Stimulated activated CD4-positive, alpha-beta T cell treated with anti-CD3 and anti-CD28 coated beads, Interleukin-12 subunit alpha, Interleukin-12 subunit beta, amount 100 ng/mL, for 48 hours (primary cell): ENCODE data around the gene PROSER1.
"Not testable (repeated sequence)": the region's sequence is repeated elsewhere in the genome, so short reads cannot be mapped to it uniquely, and the experiment has no call there.

Source experiments
- DNase-seq, 3 donors: peaks; one replicate each; pipeline ENCODE4 v3.0.0-alpha.2; 2020; ENCODE audit warnings: low read depth in 2 of 3, low spot score in 1 of 3

The PROSER1 gene

DNA sequence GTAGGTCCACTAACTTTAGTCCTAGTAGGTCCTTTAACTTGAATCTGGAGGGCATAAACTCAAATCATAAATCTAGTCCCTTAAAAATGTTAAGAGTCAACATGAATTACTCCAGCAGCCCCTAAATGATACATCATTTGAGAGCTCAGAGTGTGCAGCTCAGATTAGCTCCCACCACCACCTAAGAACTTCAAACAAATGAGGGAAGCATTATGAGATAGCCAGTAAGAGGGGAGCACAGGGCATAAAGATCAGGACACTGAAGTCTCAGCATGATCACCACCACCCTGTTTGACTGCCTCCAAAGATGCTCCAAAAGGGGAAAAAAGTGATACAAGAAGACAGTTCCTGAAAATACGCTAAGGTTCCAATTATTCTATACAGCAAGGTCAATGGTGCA lies 5.7 kb downstream of the PROSER1 start:
- DNase-seq, result no peak

DNA sequence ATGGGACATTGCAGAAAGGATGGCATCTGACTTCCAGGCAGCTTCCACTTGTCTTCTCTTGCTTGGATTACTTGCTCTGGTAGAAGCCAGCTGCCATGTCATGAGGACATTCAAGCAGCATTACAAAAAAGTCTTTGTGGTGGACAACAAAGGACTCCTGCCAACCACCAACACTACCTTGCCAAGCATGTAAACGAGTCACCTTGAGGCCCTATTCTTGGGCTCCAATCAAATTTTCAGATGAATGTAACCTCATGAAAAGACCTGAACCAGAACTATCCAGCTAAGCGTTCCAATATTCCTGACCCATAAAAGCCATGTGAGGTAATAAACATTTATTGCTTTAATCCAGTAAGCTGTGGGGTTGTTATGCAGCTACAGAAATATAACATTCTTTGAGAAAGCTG lies 12.5 kb downstream of the PROSER1 start:
- no peak for DNase-seq

DNA sequence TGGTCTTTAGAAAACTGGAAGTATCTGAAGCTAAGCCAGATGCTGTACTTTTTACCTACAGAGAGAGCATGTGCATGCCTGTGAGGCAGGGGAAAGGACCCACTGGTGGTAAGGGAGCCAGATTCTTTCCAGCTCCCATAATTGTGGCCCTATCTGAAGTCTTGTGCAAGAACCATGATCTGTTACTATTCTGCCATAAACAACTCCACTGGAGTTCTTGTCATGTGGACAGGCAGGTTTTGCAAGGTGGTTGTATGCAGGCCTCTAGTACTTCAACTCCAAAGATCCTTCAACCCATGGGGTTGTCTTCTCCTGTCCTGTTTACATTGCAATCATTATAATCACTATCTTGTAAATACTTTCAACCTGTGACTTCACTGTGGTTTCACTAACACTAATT lies 14.1 kb downstream of the PROSER1 start:
- DNase-seq, result no peak

DNA sequence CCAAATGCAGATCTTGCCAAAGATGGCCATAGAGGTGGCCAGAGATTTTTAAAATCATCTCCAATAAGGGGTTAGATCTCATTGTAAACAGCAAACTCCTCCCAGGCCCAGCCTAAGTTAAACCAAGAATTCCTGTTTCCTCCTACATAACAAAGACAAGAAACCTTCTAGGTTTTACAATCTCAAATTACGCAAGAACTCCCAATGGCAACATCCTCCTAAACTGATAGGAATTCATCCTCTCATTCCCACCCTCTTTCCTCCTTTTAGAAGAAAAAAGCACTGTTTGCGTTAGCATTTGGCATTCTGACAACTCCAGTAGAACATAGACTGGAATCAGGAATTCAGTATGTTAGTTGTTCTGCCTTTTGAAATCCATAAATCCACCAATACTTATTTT lies 14.6 kb downstream of the PROSER1 start:
- DNase-seq, result no peak

DNA sequence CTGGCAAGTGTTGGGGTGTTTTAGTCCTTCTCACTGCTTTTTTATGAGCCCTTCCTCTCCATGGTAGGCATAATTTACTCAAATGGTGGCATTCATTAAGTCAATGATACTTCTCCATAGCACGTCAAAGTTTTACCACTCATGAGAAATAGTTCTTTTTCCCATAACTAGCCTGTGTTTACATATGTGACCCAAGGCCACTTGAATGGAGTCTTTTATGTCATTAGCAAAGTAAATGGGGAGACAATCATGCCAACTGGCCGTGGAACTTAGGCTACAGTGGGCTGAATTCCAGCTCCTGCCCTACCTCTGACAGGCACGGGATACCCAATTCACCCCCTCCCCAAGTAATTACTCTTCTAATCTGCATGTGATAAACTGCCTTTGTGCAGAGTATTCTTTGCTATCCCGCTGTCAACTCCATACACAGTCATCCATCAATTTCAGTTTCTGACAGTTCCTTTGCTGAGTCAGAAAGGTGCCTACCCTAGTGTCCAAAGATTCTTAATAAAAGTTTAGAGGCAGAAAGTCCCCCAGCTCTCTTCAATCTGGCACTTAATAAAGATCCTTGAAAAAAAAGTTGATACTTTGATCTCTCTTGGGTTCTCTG lies 16.9 kb downstream of the PROSER1 start:
- no peak for DNase-seq

DNA sequence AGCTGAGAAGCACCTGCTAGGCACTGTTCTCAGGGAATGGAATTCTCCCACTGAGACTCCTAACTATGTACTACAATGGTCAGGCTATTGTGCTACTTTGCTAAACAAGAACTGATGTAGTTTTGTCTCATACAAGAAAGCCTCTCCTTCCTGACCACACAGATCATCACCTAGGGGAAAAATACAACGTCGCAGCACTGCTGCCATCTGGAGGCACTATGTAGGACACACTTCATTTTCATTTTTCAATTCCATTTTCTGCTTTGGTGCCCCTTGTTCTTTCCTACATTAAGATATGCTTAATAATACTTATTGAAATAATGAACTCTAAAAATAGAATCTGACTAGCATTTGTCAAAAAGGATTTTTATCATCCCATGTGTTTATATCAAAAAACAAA lies 21.1 kb downstream of the PROSER1 start:
- DNase-seq, result no peak

DNA sequence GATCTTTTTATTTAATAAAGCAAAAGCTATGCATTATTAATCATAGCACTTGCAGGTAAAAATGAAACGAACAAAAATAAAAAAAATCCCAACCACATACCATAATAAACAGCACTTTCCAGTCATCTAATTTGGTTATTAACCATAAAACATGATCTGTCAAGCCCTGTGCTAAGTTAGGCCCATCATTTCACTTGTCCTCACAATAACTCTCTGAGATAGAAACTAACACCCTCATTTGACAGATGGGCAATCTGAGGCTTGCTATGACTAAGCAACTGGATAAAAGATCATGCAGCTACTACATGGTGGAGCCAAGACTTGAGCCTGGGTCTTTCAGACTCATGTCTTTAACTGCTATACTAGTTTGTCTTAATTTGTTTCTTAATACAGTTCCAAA lies 21.8 kb downstream of the PROSER1 start:
- no peak for DNase-seq

DNA sequence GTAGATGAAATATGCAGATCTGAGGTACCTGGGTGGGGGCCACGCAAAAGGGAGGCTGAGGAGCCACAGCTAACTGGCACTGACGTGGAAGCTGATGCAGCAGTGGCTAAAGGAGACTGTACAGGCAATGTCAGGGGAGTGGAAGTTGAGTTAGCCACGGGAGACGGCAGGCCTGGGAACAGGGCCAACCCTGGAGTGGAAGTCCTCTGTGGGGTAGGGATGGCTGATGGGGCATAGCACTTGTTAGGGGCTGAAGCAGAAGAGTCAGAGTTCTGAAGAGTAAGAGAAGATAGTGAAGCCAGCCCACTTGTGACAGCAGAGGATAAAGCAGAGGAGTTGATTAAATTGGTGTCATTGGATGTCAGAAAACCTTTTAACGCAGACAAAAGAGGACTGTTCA lies 24.4 kb downstream of the PROSER1 start:
- DNase-seq, result no peak

DNA sequence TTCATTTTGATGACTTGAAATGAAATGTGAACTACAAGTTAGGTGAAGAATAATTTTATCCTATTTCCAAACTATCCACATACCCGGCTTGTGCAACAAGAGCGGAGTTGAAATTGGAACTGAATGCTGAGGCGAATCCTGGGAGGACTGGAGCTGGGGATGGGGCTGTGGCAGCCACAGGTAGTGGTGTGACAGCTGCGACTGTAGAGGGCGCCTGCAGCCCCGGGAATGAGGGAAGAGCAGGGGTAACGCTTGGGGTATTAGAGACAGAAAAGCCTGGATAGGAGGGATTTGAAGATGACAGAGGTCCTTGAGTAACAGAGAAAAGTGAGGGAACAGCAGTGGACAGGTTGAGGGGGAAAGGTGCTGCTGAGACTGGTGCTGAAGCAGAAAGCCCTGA lies 25.3 kb downstream of the PROSER1 start:
- DNase-seq, result no peak

DNA sequence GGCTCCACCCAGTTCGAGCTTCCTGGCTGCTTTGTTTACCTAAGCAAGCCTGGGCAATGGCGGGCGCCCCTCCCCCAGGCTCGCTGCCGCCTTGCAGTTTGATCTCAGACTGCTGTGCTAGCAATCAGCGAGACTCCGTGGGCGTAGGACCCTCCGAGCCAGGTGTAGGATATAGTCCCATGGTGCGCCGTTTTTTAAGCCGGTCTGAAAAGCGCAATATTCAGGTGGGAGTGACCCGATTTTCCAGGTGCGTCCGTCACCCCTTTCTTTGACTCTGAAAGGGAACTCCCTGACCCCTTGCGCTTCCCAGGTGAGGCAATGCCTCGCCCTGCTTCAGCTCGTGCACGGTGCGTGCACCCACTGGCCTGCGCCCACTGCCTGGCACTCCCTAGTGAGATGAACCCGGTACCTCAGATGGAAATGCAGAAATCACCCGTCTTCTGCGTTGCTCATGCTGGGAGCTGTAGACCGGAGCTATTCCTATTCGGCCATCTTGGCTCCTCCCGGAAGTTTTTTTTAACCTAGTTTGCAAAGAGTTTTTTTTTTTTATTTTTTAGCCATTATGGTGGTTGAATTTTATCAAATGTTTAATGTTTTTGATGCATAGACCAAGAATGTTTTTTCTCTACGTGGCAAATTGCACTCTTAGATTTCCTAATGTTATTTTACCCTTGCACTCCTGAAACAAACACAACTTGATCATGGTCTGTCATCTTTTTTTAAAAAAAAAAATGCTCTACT lies 31.3 kb downstream of the PROSER1 start:
- DNase-seq, result not testable (repeated sequence)

DNA sequence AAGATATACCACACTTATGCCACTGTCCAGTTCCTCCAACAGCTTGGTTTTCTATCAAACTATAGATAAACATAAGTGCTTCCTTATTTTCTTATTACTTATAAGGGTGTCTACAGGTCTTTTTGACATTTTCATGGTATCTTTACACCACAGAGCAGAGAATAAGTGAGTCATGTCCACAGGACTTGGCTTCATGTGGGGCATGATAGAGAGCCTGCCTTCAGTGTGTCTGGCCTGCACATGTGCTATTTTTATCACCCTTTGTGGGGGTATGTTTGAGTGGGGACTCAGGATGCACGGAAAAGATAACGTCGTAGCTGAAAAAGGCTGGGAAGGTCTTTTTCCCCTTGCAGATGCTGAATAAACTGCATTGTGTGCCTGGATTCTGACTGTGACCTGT lies 39.1 kb downstream of the PROSER1 start:
- DNase-seq, result no peak

DNA sequence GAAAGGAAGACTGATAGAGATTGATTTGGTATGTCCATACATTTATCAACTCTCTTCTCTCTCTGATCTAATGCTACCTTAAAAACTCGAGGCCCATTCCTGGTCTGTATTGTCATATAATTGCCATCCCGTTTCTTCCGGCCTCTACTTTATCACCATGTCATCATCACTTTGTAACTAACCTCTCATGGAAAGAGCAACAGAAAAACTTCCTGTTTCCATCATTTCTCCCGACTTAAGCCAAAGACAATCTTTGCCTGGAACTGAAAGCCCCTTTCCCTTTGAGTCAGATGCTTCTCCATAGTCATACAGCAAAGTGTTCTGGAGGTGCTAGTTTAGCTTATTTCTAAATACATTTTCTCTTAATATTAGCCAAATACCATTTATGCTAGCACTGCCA lies 44.5 kb downstream of the PROSER1 start:
- no peak for DNase-seq

DNA sequence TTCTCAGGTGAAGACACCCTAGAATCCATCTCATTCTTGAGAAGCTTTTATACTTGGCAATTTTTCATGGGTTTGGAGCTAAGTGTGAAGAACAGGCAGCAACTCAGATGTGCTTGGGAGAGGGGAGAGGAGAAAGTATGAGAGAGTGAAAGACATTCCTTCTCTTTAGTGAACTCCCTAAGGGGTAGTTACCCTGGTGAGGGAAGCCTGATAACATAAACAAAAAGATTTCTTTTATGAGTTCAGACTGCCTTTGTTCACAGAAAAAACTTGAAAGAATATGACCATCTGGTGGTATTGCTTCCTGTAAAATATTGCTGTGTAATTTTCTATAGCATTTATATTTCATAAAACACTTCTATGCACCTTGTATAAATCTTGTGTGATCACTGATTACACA lies 47.2 kb downstream of the PROSER1 start, which contains the start of gene STOML3:
STOML3 (minus strand) TSS at position 139 of the 400 bp plus-strand sequence; CDS start at position 29, 110 bp downstream.
- no peak for DNase-seq

DNA sequence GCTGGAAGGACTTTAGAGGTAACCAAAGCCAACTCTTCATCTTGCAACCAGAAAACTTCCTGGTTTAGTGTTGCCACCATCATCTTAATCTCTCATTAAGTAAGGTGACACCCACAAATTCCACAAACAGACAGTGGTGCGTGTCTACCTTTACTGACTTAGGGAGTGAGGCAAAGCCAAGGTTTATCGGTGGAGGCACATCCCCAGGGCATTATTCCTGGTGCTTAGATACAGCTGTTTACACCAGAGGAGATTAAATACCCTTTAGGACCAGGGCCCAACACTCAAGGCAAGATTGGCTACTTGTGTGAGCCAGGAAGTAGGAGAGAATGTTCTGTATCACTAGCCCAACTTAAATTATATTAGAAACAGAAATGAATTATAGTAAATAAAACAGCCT lies 56.8 kb downstream of the PROSER1 start:
- DNase-seq, result no peak

DNA sequence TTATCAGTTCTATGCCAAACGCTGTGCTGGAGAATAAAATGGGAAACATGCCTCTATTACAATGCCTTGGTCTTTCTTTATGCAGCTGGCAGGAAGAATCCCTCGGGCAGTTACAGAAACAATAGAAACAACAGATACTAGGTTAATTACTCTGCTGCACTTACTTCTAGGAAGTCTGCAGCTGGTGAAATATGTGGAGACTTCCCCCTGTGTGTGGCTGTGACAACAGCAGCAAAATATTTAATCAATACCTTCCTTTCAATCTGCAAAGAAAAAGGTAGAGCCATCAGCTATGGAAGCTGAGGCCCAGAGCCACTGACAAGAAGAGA lies 57.2 kb downstream of the PROSER1 start:
- DNase-seq, result no peak

DNA sequence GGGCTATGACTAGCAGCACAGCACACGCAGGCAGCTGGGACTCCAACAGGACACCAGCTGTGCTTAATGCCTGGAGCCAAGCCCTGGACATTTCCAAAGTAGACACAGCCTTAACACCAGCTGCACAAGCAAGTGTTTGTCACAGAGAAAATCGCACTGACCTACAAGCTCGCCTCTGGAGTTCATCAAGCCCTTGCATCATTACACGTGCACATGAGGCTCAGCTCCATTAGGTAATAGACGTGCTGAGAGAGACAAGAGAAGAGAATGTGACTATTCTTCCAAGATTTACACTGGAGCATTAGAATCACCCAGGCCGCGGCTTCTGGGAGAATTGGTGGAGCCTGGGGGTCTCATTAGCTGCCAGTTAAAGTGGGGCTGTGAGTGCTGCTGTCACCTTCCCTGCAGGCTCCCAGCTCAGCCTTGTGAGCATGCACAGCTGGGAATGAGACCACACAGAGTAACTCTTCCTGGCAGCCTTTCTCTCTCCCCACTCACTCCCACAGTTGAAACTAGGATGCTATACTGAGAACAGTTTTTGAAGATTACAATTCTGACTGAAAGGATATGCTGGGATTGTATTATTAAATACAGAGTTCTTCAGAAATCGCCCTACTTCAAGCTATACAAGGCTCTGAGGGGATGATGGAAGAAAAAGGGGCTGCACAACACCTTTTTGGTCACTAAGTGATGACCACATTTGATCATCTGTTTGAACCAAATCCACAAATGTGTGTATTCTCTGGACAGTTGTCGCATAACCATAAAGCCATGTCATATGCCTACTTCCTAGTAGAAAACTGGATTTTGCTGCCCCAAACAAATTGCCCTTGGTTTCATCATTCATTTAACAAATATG lies 57.8 kb downstream of the PROSER1 start:
- DNase-seq, result no peak

DNA sequence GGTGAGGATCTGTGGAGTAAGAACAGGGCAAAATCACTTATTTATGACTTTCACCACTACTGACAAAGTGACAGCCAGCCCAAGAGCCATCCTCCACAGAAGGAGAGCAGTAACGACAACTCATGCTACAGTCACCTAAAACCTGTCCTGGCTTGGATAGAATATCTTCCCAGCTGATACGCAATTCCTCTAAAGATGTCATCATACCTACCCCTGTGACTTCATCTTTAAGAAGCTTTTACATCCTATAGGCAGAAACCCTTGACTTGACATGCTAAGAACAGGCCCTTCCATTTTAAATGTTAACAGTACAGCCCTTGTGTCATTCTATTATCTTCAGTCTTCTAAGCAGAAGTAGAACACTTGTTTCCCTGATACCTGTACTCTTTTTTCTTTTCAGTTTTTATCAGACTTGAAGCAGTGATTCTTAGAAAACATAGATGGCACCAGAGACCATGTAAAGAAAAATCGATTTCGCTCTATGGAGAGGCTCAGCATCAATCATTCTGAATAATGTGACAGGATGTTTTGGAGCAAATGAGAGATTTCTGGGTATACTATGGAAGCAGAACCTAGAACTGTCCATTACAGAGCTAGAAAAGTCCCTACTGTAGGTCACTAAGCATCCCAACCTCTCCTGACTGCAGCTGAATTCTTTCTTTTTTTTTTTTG lies 67.4 kb downstream of the PROSER1 start:
- no peak for DNase-seq

DNA sequence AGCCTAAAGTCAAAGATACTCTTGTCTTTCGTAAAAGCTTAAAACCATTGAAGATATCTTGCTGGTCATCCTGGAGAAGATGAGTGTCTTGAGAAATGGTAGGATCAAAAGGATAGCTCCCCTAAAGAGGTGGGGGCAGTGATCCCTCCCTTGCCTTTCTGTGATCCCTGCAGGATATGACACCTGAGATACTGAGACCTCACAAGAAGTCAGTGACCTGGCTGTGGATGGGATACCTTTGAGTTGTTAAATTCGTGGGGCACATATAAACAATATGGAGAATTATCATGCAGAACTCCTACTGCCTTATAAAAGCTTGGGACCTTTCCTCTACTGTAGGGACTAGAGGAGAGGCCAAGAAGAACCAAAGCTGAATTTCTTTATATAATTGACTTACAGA lies 68.7 kb downstream of the PROSER1 start:
- DNase-seq, result no peak

DNA sequence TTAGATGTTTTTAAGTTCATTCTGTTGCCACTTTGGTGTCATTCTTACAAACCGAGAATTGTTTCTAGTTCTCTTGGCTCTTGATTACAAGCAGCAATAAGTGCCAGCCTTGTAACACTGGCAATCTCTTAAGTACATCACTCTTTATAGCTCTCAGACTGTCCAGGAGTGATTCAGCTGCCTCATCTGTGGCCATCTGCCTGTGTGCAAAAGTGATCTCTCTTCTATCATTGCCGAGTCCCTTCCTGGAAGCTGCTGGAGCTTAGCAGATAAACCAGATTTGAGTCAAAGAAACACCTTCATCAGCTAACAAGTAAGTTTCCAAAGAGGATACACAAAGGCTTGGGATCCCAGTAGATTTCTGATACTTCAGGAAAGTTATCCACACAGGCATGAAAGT lies 70.4 kb downstream of the PROSER1 start:
- no peak for DNase-seq

DNA sequence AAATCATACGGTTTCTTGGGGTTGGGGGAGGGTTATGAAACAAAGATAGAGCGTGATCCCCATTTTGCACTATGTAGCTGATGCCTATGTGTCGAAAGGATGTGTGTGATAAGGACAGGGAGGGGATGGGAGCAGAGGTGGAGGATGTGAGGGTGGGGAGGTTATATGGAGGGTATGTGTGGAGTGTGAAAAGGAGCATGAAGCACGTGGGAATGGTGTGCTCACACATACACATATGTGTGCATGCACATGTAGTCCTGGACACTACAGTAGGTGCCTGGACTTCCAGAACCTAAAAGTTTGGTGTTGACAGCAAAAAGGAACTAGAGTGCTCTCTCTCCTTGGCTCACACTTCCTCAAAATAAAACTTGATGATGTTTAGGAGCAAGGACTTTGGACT lies 72.6 kb downstream of the PROSER1 start:
- no peak for DNase-seq

DNA sequence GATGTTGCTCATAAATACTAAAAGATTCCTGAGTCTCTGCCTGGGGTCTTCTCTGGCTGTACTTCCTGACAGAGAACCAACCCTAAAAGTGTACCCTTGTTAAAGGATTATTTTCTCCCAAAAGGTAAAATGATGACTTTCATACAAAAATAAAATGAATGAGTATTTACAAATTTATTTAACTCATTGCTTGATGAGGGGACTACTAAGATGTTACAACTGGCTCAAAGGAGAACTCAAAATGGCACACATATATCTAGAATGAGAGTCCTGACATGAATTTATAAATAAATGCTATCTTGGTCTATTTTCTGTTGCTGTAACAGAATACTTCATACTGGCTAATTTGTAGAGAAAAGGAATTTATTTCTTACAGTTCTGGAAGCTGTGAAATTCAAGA lies 77.7 kb downstream of the PROSER1 start:
- no peak for DNase-seq
